ENCODE results near the gene SRSF9. TPM values are rescaled to one million over a fixed set of nuclear protein-coding genes. Genes with fewer than 3 reads are reported as not detected.
"Not testable (repeated sequence)": the region's sequence is repeated elsewhere in the genome, so short reads cannot be mapped to it uniquely, and the experiment has no call there.

The SRSF9 gene, protein sequence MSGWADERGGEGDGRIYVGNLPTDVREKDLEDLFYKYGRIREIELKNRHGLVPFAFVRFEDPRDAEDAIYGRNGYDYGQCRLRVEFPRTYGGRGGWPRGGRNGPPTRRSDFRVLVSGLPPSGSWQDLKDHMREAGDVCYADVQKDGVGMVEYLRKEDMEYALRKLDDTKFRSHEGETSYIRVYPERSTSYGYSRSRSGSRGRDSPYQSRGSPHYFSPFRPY
- 100 to 1,000 TPM; 134 to 149 (median 135) TPM for total RNA-seq
- 121 TPM for total RNA-seq (2013)
- 96.2 to 207 (median 124) reads per million in 29 experiments for total RNA-seq

DNA sequence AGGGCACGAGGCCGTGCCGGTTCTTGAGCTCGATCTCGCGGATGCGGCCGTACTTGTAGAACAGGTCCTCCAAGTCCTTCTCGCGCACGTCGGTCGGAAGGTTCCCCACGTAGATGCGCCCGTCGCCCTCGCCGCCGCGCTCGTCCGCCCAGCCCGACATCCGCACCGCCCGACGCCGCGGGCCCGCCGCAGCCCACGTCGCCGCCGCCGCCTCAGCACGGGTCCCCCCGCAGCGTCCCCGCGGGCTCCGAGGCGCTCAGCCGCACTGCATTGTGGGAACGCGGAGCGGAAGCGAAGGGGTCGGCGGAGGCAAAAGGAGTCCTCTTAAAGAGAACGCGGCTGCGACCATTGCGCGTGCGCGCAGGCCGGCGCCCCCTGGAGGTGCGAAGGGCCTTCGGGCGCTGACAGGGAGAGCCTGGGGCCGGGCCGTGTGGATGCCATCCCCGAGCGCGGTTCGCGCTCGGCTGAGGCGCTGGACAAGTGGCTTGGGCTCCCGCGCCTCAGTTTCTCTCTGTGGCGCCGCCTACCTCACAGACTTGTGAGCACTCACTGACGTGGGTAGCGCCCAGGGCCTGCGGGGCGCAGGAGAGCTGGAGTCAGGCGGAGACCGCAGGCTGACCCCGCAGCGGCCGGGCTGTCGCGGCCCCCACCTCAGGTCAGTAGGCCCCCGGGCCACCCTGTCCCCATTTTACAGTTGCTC is at the start of gene SRSF9:
Gene SRSF9, minus strand, starts transcription at position 299 of the 700 bp plus-strand sequence. Its CDS starts 139 bp downstream, at position 160.
- peak within 1 kb of the TSS; percentile 62 for H3K27ac ChIP-seq (ENCODE audit: low read length)
- H3K9me3 ChIP-seq = no peaks in the 10 kb centered on the region
- ChIA-PET POLR2A (interaction anchor here in 1 of 2 donors (0.7 kb wide), 1 partner anchor 26 kb away, joined by 3 read pairs; no protein-coding TSS in a partner anchor), CTCF (interaction anchor here (0.5 to 2.5 kb wide), 8 partner anchors 11 to 267 kb away, joined by 3 to 14 read pairs (median 5); partner anchors contain the start of genes COX6A1 (in 1 of the 2) and DYNLL1 (in 1 of the 2))
- H3K36me3 Mint-ChIP-seq = peaks cover 16% of the 10 kb centered on the region
- peaks cover 0 to 17% of the 10 kb centered on the region in 2 donors for H3K36me3 ChIP-seq (ENCODE audit: control insufficient read depth in 2 of 2, extremely low read depth in 1 of 2, insufficient read depth in 1 of 2, low read length in 1 of 2)
- under 1% methylated on average over 88 of the region's 88 CpGs for WGBS (ENCODE audit: insufficient coverage)
- DNase-seq (peak; percentile 93 to 100 (median 96)), ATAC-seq (replicated peaks in 1 of 4) (peak; percentile 84 to 94 (median 92))
- peak within 1 kb of the TSS; percentile 86 to 88 (median 87) for H3K4me3 Mint-ChIP-seq
- no peaks in the 10 kb centered on the region for H3K27me3 Mint-ChIP-seq
- H3K27me3 ChIP-seq (replicated peaks in 1 of 2; ENCODE audit: control insufficient read depth in 2 of 2, extremely low read depth in 1 of 2, insufficient read depth in 2 of 2, low read length in 1 of 2) = no peaks in the 10 kb centered on the region
- peaks cover 42 to 52% (median 51%) of the 10 kb centered on the region in 3 donors for H3K4me1 Mint-ChIP-seq
- H3K4me1 ChIP-seq (ENCODE audit: control insufficient read depth in 1 of 2, extremely low read depth in 1 of 2, insufficient read depth in 2 of 2, low read length in 2 of 2) = peaks cover 10 to 38% of the 10 kb centered on the region in 2 experiments
- peak within 1 kb of the TSS; percentile 72 to 89 for H3K4me3 ChIP-seq (ENCODE audit: control insufficient read depth in 1 of 2, extremely low read depth in 1 of 2, low read length in 1 of 2)
- H3K27ac Mint-ChIP-seq = peak within 1 kb of the TSS; percentile 87 to 90
- H3K9me3 Mint-ChIP-seq = no peaks in the 10 kb centered on the region

DNA sequence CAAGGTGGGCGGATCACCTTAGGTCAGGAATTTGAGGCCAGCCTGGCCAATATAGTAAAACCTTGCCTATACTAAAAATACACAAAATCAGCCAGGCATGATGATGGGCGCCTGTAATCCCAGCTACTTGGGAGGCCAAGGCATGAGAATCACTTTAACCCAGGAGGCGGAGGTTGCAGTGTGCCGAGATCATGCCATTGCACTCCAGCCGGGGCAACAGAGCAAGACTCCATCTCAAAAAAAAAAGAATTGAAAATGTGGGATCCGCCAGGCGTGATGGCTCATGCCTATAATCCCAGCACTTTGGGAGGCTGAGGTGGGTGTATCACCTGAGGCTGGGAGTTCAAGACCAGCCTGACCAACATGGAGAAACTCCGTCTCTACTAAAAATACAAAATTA is 49.8 kb upstream of the SRSF9 start:
- H3K27me3 ChIP-seq (replicated peaks in 1 of 2; ENCODE audit: control insufficient read depth in 2 of 2, extremely low read depth in 1 of 2, insufficient read depth in 2 of 2, low read length in 1 of 2); POLR2A ChIA-PET; H3K27ac ChIP-seq (ENCODE audit: low read length); CTCF ChIA-PET; DNase-seq; H3K4me3 ChIP-seq (ENCODE audit: control insufficient read depth in 1 of 2, extremely low read depth in 1 of 2, low read length in 1 of 2); H3K4me3 Mint-ChIP-seq; H3K27ac Mint-ChIP-seq; ATAC-seq (replicated peaks in 1 of 4); H3K9me3 ChIP-seq; H3K9me3 Mint-ChIP-seq; H3K27me3 Mint-ChIP-seq; H3K4me1 ChIP-seq (ENCODE audit: control insufficient read depth in 1 of 2, extremely low read depth in 1 of 2, insufficient read depth in 2 of 2, low read length in 2 of 2); H3K4me1 Mint-ChIP-seq: not testable (repeated sequence)
- peaks cover 3 to 14% of the 10 kb centered on the region in 2 donors for H3K36me3 ChIP-seq (ENCODE audit: control insufficient read depth in 2 of 2, extremely low read depth in 1 of 2, insufficient read depth in 1 of 2, low read length in 1 of 2)
- 100% methylated on average over 5 of the region's 8 CpGs for WGBS (ENCODE audit: insufficient coverage)
- H3K36me3 Mint-ChIP-seq = peaks cover 17% of the 10 kb centered on the region

DNA sequence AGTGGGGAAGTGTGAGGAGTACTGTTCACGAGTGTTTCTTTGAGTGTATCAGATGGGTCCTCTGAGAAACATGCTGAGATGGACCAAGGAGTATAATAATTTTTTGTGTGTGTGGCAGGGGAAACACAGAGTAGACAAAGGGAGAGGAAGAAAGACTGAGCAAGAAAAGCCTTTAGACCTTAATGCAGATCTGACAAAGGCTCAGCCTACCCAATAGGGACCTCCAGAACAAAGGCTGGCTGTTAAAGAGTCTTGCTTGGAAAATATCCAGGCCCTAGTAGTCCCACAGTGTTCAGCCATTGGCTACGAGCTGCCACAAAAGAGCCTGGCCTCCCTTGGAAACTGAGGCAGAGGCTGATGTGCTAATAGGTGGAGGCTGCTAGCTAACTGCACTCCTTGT is 45.9 kb upstream of the SRSF9 start:
- Histone ChIP-seq H3K36me3 (ENCODE audit: control insufficient read depth in 2 of 2, extremely low read depth in 1 of 2, insufficient read depth in 1 of 2, low read length in 1 of 2) (peaks cover 0 to 27% of the 10 kb centered on the region in 2 donors), H3K4me3 (ENCODE audit: control insufficient read depth in 1 of 2, extremely low read depth in 1 of 2, low read length in 1 of 2) (no peak overlapping the region), H3K4me1 (ENCODE audit: control insufficient read depth in 1 of 2, extremely low read depth in 1 of 2, insufficient read depth in 2 of 2, low read length in 2 of 2) (no peaks in the 10 kb centered on the region), H3K9me3 (no peaks in the 10 kb centered on the region), H3K27me3 (replicated peaks in 1 of 2; ENCODE audit: control insufficient read depth in 2 of 2, extremely low read depth in 1 of 2, insufficient read depth in 2 of 2, low read length in 1 of 2) (no peaks in the 10 kb centered on the region), H3K27ac (ENCODE audit: low read length) (no peak overlapping the region)
- ATAC-seq (replicated peaks in 1 of 4) (no peak), DNase-seq (no peak)
- Mint-ChIP-seq H3K36me3 (peaks cover 25% of the 10 kb centered on the region), H3K9me3 (no peaks in the 10 kb centered on the region), H3K27ac (no peak overlapping the region), H3K4me3 (no peak overlapping the region), H3K27me3 (no peaks in the 10 kb centered on the region), H3K4me1 (no peaks in the 10 kb centered on the region)
- WGBS (ENCODE audit: insufficient coverage) = 100% methylated on average over 2 of the region's 2 CpGs
- ChIA-PET POLR2A (no interaction called here), CTCF (no interaction called here)

DNA sequence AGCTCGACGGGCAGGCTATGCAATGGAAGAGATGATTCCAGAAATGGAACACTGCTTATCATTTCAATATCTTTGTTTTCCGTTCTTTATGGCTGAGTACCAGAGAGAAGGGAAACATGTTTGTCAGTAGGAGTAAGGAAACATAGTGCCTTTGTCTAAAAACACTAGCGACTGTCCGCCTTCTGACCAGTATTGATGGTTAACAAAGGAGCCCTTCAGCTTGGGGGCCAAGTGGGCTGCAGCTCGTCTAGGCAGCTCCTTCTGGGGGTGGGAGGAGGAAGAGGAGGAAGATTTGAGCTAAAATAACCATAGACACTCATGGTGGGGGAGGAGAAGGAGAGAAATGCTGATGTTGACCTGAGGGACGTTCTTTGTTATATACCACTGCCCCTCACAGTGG is 44.5 kb upstream of the SRSF9 start:
- no peak for DNase-seq
- Mint-ChIP-seq H3K4me1 (no peaks in the 10 kb centered on the region), H3K36me3 (peaks cover 32% of the 10 kb centered on the region), H3K27me3 (no peaks in the 10 kb centered on the region), H3K27ac (no peak overlapping the region), H3K4me3 (no peak overlapping the region), H3K9me3 (no peaks in the 10 kb centered on the region)
- Histone ChIP-seq H3K36me3 (ENCODE audit: control insufficient read depth in 2 of 2, extremely low read depth in 1 of 2, insufficient read depth in 1 of 2, low read length in 1 of 2) (peaks cover 5 to 42% of the 10 kb centered on the region in 2 donors), H3K9me3 (no peaks in the 10 kb centered on the region), H3K4me1 (ENCODE audit: control insufficient read depth in 1 of 2, extremely low read depth in 1 of 2, insufficient read depth in 2 of 2, low read length in 2 of 2) (no peaks in the 10 kb centered on the region), H3K4me3 (ENCODE audit: control insufficient read depth in 1 of 2, extremely low read depth in 1 of 2, low read length in 1 of 2) (no peak overlapping the region), H3K27ac (ENCODE audit: low read length) (no peak overlapping the region), H3K27me3 (replicated peaks in 1 of 2; ENCODE audit: control insufficient read depth in 2 of 2, extremely low read depth in 1 of 2, insufficient read depth in 2 of 2, low read length in 1 of 2) (no peaks in the 10 kb centered on the region)
- POLR2A ChIA-PET = no interaction called here
- WGBS (ENCODE audit: insufficient coverage) = no CpG with 5 or more reads among the region's 7 CpGs
- ATAC-seq (replicated peaks in 1 of 4) = no peak
- CTCF ChIA-PET = interaction anchor here in 1 of 2 donors (0.6 kb wide), 1 partner anchor 551 kb away, joined by 4 read pairs; no protein-coding TSS in a partner anchor

DNA sequence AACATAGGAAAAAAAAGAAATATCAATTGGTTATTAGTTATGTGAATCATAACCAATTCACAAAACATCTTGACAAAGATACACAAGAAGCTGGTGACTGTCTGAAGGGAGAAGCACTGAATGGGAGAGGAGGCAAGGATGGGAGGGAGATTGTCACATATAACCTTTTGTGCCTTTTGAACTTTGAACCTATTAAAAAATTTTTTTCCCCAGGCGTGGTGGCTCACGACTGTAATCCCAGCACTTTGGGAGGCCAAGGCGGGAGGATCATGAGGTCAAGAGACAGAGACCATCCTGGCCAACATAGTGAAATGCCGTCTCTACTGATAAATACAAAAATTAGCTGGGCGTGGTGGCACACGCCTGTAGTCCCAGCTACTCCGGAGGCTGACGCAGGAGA is 39.0 kb upstream of the SRSF9 start:
- POLR2A ChIA-PET = no interaction called here
- Mint-ChIP-seq H3K27ac (no peak overlapping the region), H3K27me3 (no peaks in the 10 kb centered on the region), H3K9me3 (no peaks in the 10 kb centered on the region), H3K4me1 (no peaks in the 10 kb centered on the region), H3K36me3 (peaks cover 27% of the 10 kb centered on the region), H3K4me3 (no peak overlapping the region)
- ATAC-seq (replicated peaks in 1 of 4) (no peak), DNase-seq (no peak)
- Histone ChIP-seq H3K4me3 (ENCODE audit: control insufficient read depth in 1 of 2, extremely low read depth in 1 of 2, low read length in 1 of 2) (no peak overlapping the region), H3K36me3 (ENCODE audit: control insufficient read depth in 2 of 2, extremely low read depth in 1 of 2, insufficient read depth in 1 of 2, low read length in 1 of 2) (peaks cover 8 to 48% of the 10 kb centered on the region in 2 donors), H3K4me1 (ENCODE audit: control insufficient read depth in 1 of 2, extremely low read depth in 1 of 2, insufficient read depth in 2 of 2, low read length in 2 of 2) (no peaks in the 10 kb centered on the region), H3K27me3 (replicated peaks in 1 of 2; ENCODE audit: control insufficient read depth in 2 of 2, extremely low read depth in 1 of 2, insufficient read depth in 2 of 2, low read length in 1 of 2) (no peaks in the 10 kb centered on the region), H3K9me3 (no peaks in the 10 kb centered on the region), H3K27ac (ENCODE audit: low read length) (no peak overlapping the region)
- WGBS (ENCODE audit: insufficient coverage) = 98% methylated on average over 8 of the region's 8 CpGs
- CTCF ChIA-PET = interaction anchor here in 1 of 2 donors (0.7 kb wide), 1 partner anchor 174 kb away, joined by 7 read pairs; no protein-coding TSS in a partner anchor

DNA sequence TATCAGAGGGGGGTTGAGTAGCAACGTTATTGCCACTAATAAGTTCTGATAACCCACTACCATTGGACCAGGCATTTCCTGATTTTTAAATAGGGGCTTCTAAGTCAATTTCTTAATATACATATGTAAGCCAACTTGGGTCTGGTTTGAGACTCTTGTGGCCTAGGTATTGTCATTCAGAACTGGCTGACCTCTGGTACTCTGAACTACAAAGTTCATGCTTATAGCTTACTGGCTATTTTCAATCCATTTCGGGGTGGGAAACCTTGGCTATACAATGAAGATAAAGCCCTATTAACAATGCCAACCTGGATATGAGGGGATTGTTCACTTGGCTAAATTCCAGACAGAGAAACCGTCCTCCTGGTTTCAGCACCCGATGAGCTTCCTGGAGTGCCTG is 35.0 kb upstream of the SRSF9 start:
- Mint-ChIP-seq H3K4me1 (peaks cover 3 to 8% (median 5%) of the 10 kb centered on the region in 3 donors), H3K27ac (no peak overlapping the region), H3K4me3 (no peak overlapping the region), H3K9me3 (no peaks in the 10 kb centered on the region), H3K36me3 (peaks cover 28% of the 10 kb centered on the region), H3K27me3 (no peaks in the 10 kb centered on the region)
- POLR2A ChIA-PET = interaction anchor here in 1 of 2 donors (1.2 kb wide), 1 partner anchor 10 kb away, joined by 3 read pairs; no protein-coding TSS in a partner anchor
- no peaks in the 10 kb centered on the region for H3K9me3 ChIP-seq
- 100% methylated on average over 1 of the region's 4 CpGs for WGBS (ENCODE audit: insufficient coverage)
- DNase-seq (no peak), ATAC-seq (replicated peaks in 1 of 4) (no peak)
- H3K27ac ChIP-seq (ENCODE audit: low read length) = no peak overlapping the region
- H3K4me1 ChIP-seq (ENCODE audit: control insufficient read depth in 1 of 2, extremely low read depth in 1 of 2, insufficient read depth in 2 of 2, low read length in 2 of 2) = no peaks in the 10 kb centered on the region
- H3K27me3 ChIP-seq (replicated peaks in 1 of 2; ENCODE audit: control insufficient read depth in 2 of 2, extremely low read depth in 1 of 2, insufficient read depth in 2 of 2, low read length in 1 of 2) = no peaks in the 10 kb centered on the region
- no peak overlapping the region for H3K4me3 ChIP-seq (ENCODE audit: control insufficient read depth in 1 of 2, extremely low read depth in 1 of 2, low read length in 1 of 2)
- H3K36me3 ChIP-seq (ENCODE audit: control insufficient read depth in 2 of 2, extremely low read depth in 1 of 2, insufficient read depth in 1 of 2, low read length in 1 of 2) = peaks cover 13 to 42% of the 10 kb centered on the region in 2 donors
- CTCF ChIA-PET = interaction anchor here (0.6 to 0.7 kb wide), 2 partner anchors 23 to 556 kb away, joined by 3 to 4 read pairs; no protein-coding TSS in a partner anchor
